Measurements from ENCODE around the gene HDAC5.

- TF ChIP-seq CTCF (IDR thresholded peaks at IDR 0.05) (no peak), POLR2A (IDR thresholded peaks at IDR 0.05) (no peak), POLR2AphosphoS5 (IDR thresholded peaks at IDR 0.05) (no peak)
These were observed 37.5 kb downstream of the HDAC5 start for GRCh38 chr17:44085908-44086307.

Data from transverse colon (tissue), 4 donors.